Natural killer cell (primary cell): ENCODE measurements around the gene PPP2R2C. TPM values are rescaled to one million over a fixed set of nuclear protein-coding genes. Genes with fewer than 3 reads are reported as not detected.

Experiments
- ATAC-seq, 3 donors: fragments of 150-1000 bp in 2 of 3; fragments of 200-7000 bp in 1 of 3; cut with Tn5 transposase; 1 replicate in 1 of 3; 2 replicates in 2 of 3; pipeline ENCODE4 v1.10.0; 2021; ENCODE audit warnings: mild to moderate bottlenecking in 2 of 3, moderate library complexity in 2 of 3
- DNase-seq, 2 donors: peaks; one replicate each; pipeline versions ENCODE4 v3.0.0 to v3.0.0-alpha.2; 2013 to 2021; ENCODE audit warnings: mixed read lengths in 1 of 2
- H3K27ac ChIP-seq: one replicate; pipeline ENCODE4 v1.5.1; 2013; ENCODE audit warnings: mild to moderate bottlenecking, low read length
- H3K27me3 ChIP-seq: one replicate; pipeline ENCODE4 v1.6.1; 2013; ENCODE audit warnings: low read length; ENCODE audit not compliant: control insufficient read depth, insufficient read depth
- H3K36me3 ChIP-seq: one replicate; pipeline ENCODE4 v1.6.1; 2013; ENCODE audit warnings: low read length; ENCODE audit not compliant: control insufficient read depth, insufficient read depth
- H3K4me1 ChIP-seq: one replicate; pipeline ENCODE4 v1.6.1; 2013; ENCODE audit warnings: low read length; ENCODE audit not compliant: control insufficient read depth, insufficient read depth
- H3K4me3 ChIP-seq: one replicate; pipeline ENCODE4 v1.5.1; 2013; ENCODE audit warnings: low read length
- H3K9me3 ChIP-seq: one replicate; pipeline ENCODE4 v1.6.1; 2013; ENCODE audit warnings: low read length; ENCODE audit not compliant: control insufficient read depth, insufficient read depth
- H3K27ac Mint-ChIP-seq, 2 donors: one replicate each; pipeline ENCODE4 v1.8.0; 2022; ENCODE audit warnings: mild to moderate bottlenecking in 2 of 2, mixed read lengths in 2 of 2, moderate library complexity in 1 of 2
- H3K27me3 Mint-ChIP-seq, 2 donors: one replicate each; pipeline ENCODE4 v1.8.0; 2022; ENCODE audit warnings: low read depth in 2 of 2, mixed read lengths in 2 of 2
- H3K36me3 Mint-ChIP-seq: one replicate; pipeline ENCODE4 v1.8.0; 2022; ENCODE audit warnings: mixed read lengths
- H3K4me1 Mint-ChIP-seq, 2 donors: one replicate each; pipeline ENCODE4 v1.8.0; 2022; ENCODE audit warnings: mixed read lengths in 2 of 2
- H3K4me3 Mint-ChIP-seq: one replicate; pipeline ENCODE4 v1.8.0; 2022; ENCODE audit warnings: mild to moderate bottlenecking, moderate library complexity, mixed read lengths
- H3K9me3 Mint-ChIP-seq, 2 donors: one replicate each; pipeline ENCODE4 v1.8.0; 2022; ENCODE audit warnings: mixed read lengths in 2 of 2
- WGBS: methylation state at CpG from one replicate; pipeline ENCODE4 v1.1.7; 2013; ENCODE audit warnings: missing lambda C conversion rate; ENCODE audit not compliant: insufficient coverage; 5-methylcytosine and 5-hydroxymethylcytosine counted together
- intact Hi-C: fragments of 100-400 bp; cut with micrococcal nuclease; formaldehyde crosslinking; loops from one replicate; pipeline ENCODE4 v1.14.2; 2022
- total RNA-seq, 4 donors: library from RNA; stranded (reverse); fragments of 120-200 nt in 1 of 4; gene quantifications; one replicate each; pipeline versions ENCODE4 v1.2.3 to v1.2.4, GENCODE V29; 2013 to 2022
- TF ChIP-seq, protein P1 (sequence below): fragments of 200-600 bp; IDR thresholded peaks from one replicate; pipeline ENCODE4 v1.8.0; 2022; ENCODE audit warnings: antibody characterized with exemption

Gene PPP2R2C
- total RNA-seq, 3 donors from 2014 or later (not counting 1 experiment from before 2014, with no cell fraction given), result not detected

DNA sequence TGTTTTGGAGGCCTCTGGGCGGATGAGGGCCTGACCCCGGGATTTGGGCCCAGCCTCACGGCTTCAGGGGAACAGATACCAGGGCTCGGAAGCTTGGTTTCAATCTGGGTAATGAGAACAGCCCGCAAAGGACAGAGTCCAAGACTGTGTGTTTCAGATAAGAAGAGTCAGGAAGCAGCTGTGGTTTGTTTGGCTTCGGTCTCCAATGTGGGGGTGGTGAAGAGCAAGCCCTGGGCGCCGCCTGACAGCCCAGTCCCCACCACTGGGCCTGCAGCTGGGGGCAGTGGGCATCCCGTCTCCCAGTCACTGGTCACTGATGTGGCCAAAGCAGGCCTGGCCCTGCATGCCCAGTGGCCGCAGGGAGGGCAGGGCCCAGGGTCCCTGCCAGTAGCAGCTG lies 193.6 kb downstream of the PPP2R2C start:
- peaks cover 0 to 4% of the 10 kb centered on the region in 2 donors for H3K27me3 Mint-ChIP-seq
- ATAC-seq (peak; percentile 34 to 78 (median 54)), DNase-seq (no peak)
- no peaks in the 10 kb centered on the region for H3K9me3 ChIP-seq
- no peak overlapping the region for H3K27ac ChIP-seq
- H3K9me3 Mint-ChIP-seq, result no peaks in the 10 kb centered on the region
- intact Hi-C loops, result no loop called here
- H3K4me3 Mint-ChIP-seq, result peak overlapping the region; percentile 61
- H3K4me1 Mint-ChIP-seq, result peaks cover 8 to 12% of the 10 kb centered on the region in 2 donors
- H3K27me3 ChIP-seq, result no peaks in the 10 kb centered on the region
- WGBS, result 7% methylated on average over 10 of the region's 10 CpGs
- TF ChIP-seq, protein P1, sequence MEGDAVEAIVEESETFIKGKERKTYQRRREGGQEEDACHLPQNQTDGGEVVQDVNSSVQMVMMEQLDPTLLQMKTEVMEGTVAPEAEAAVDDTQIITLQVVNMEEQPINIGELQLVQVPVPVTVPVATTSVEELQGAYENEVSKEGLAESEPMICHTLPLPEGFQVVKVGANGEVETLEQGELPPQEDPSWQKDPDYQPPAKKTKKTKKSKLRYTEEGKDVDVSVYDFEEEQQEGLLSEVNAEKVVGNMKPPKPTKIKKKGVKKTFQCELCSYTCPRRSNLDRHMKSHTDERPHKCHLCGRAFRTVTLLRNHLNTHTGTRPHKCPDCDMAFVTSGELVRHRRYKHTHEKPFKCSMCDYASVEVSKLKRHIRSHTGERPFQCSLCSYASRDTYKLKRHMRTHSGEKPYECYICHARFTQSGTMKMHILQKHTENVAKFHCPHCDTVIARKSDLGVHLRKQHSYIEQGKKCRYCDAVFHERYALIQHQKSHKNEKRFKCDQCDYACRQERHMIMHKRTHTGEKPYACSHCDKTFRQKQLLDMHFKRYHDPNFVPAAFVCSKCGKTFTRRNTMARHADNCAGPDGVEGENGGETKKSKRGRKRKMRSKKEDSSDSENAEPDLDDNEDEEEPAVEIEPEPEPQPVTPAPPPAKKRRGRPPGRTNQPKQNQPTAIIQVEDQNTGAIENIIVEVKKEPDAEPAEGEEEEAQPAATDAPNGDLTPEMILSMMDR, result no peak
- H3K4me1 ChIP-seq, result peaks cover 20% of the 10 kb centered on the region
- no peak overlapping the region for H3K4me3 ChIP-seq
- peak overlapping the region in 1 of 2 donors; percentile 41 for H3K27ac Mint-ChIP-seq
- H3K36me3 Mint-ChIP-seq, result no peaks in the 10 kb centered on the region
- H3K36me3 ChIP-seq, result no peaks in the 10 kb centered on the region

DNA sequence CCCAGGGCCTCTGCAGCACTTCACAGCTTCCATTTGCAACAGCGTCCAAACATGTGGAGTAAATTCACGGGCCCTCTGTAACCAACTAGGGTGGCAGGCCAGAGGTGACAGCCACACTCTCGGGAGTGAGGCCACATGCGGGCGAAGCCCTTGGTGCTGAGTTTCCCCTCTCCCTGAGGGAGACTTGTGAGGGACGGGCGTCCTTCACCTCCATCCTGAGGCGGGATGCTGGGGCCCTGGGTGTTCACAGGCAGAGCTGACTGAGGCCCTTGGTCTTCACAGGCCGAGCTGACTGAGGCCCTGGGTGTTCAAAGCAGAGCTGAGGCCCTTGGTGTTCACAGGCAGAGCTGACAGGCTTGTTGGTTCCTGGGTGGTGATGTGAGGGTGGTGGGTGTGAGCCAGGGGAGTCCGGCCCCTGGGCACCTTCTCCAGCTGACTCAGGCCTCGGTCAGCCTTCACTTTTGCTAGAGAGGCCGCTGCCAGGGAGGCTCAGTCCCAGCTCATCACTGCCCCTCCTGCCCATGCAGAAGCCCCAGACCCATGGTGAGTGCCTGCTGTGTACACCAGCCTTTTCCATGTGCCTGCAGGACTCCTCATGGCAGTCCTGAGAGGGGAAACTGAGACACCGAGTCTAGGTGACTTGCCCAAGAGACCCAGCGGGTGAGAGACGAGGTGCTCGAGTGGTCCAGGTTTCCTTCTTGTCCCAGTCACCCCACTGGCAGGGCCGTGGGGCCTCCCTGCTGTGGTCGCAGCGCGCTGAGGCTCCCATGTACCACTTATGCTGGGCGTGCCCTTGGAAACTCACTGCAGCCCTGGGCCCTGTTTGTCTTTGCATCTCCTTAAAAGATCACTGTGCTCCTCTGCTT lies 194.2 kb downstream of the PPP2R2C start:
- Mint-ChIP-seq H3K9me3 (no peaks in the 10 kb centered on the region), H3K27ac (peak overlapping the region in 1 of 2 donors; percentile 41), H3K27me3 (peaks cover 0 to 4% of the 10 kb centered on the region in 2 donors), H3K36me3 (no peaks in the 10 kb centered on the region), H3K4me3 (peak overlapping the region; percentile 61), H3K4me1 (peaks cover 8 to 12% of the 10 kb centered on the region in 2 donors)
- H3K27me3 ChIP-seq, result no peaks in the 10 kb centered on the region
- H3K4me3 ChIP-seq, result no peak overlapping the region
- 58% methylated on average over 21 of the region's 21 CpGs for WGBS
- H3K27ac ChIP-seq, result no peak overlapping the region
- intact Hi-C loops, result no loop called here
- DNase-seq, result no peak
- no peaks in the 10 kb centered on the region for H3K9me3 ChIP-seq
- ATAC-seq, result peak; percentile 1 to 32 (median 26)
- H3K36me3 ChIP-seq, result no peaks in the 10 kb centered on the region
- TF ChIP-seq, protein P1, result no peak
- H3K4me1 ChIP-seq, result peaks cover 20% of the 10 kb centered on the region

DNA sequence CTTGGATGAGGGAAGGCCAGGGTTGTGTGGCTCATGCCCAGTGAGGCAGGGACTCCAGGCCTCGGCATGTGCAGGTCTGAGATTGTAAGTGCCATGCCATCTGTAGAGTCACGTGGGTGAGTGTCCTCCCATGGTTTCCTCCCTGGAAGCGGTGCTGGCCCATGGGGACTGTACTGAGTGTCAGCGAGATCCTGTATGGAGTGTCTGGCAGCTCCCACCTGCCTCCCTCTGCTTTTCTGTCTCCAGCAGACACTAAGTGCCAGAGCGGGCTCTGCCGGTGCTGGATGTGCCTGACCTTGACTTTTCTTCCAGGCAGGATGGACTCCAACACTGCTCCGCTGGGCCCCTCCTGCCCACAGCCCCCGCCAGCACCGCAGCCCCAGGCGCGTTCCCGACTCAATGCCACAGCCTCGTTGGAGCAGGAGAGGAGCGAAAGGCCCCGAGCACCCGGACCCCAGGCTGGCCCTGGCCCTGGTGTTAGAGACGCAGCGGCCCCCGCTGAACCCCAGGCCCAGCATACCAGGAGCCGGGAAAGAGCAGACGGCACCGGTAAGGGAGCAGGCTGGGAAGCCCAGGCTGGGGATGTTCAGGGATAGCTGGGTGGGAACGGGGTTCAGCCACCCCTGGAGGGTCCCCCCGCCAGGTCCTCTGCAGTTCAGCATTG lies 195.1 kb downstream of the PPP2R2C start:
- TF ChIP-seq, protein P1, result no peak
- H3K27me3 ChIP-seq, result no peaks in the 10 kb centered on the region
- no peak overlapping the region for H3K27ac ChIP-seq
- 92% methylated on average over 24 of the region's 24 CpGs for WGBS
- H3K4me1 ChIP-seq, result peaks cover 20% of the 10 kb centered on the region
- Mint-ChIP-seq H3K4me1 (peaks cover 8 to 12% of the 10 kb centered on the region in 2 donors), H3K4me3 (no peak overlapping the region), H3K9me3 (no peaks in the 10 kb centered on the region), H3K36me3 (no peaks in the 10 kb centered on the region), H3K27ac (no peak overlapping the region), H3K27me3 (peaks cover 0 to 4% of the 10 kb centered on the region in 2 donors)
- intact Hi-C loops, result no loop called here
- no peak overlapping the region for H3K4me3 ChIP-seq
- DNase-seq, result no peak
- ATAC-seq, result no peak
- H3K36me3 ChIP-seq, result no peaks in the 10 kb centered on the region
- no peaks in the 10 kb centered on the region for H3K9me3 ChIP-seq
